Thymus (tissue), 11 donors: ENCODE measurements around the gene TCF12. TPM values are rescaled to one million over a fixed set of nuclear protein-coding genes. Genes with fewer than 3 reads are reported as not detected.

ENCODE experiments used
- DNase-seq, 9 donors: peaks; one replicate each; pipeline ENCODE4 v3.0.0-alpha.2; 2013; ENCODE audit warnings: low spot score in 9 of 9, low read depth in 6 of 9, missing footprints in 1 of 9
- H3K27ac ChIP-seq, 2 donors: one replicate each; pipeline ENCODE4 v1.5.1; 2013; ENCODE audit warnings: control low read depth in 1 of 2, low read depth in 1 of 2, low read length in 1 of 2, mild to moderate bottlenecking in 1 of 2, moderate library complexity in 1 of 2
- H3K27me3 ChIP-seq, 2 donors: one replicate each; pipeline ENCODE4 v1.5.1; 2013; ENCODE audit warnings: low read length in 1 of 2; ENCODE audit not compliant: control insufficient read depth in 2 of 2, insufficient read depth in 1 of 2
- H3K36me3 ChIP-seq, 2 donors: one replicate each; pipeline ENCODE4 v1.5.1; 2013; ENCODE audit warnings: low read length in 1 of 2, mild to moderate bottlenecking in 1 of 2, moderate library complexity in 1 of 2; ENCODE audit not compliant: control insufficient read depth in 2 of 2, insufficient read depth in 2 of 2
- H3K4me1 ChIP-seq, 2 donors: one replicate each; pipeline ENCODE4 v1.5.1; 2013; ENCODE audit warnings: low read length in 2 of 2; ENCODE audit not compliant: control insufficient read depth in 2 of 2, insufficient read depth in 2 of 2
- H3K4me3 ChIP-seq, 2 donors: one replicate each; pipeline ENCODE4 v1.5.1; 2013; ENCODE audit warnings: low read length in 2 of 2, control low read depth in 1 of 2, mild to moderate bottlenecking in 1 of 2
- H3K9me3 ChIP-seq, 2 donors: one replicate each; pipeline ENCODE4 v1.5.1; 2013; ENCODE audit warnings: low read length in 1 of 2, mild to moderate bottlenecking in 1 of 2; ENCODE audit not compliant: control insufficient read depth in 2 of 2, insufficient read depth in 1 of 2
- WGBS: extraction: QIAGEN DNeasy Blood & Tissue Kit; methylation state at CpG from one replicate; pipeline ENCODE4 v1.1.7; 2013; 5-methylcytosine and 5-hydroxymethylcytosine counted together
- polyA plus RNA-seq: library from polyadenylated mRNA; stranded (reverse); fragments of 200-250 nt; gene quantifications from one replicate; pipeline ENCODE4 v1.2.3, GENCODE V29; 2013
- total RNA-seq: library from RNA; stranded (reverse); fragments of 120-200 nt; gene quantifications from one replicate; pipeline ENCODE4 v1.2.4, GENCODE V29; 2013
- donor health status: healthy.

Gene TCF12
- total and polyA plus RNA-seq, 2 donors: 45.2 to 159 TPM

GRCh38 chr15:57339321-57339720, 420.9 kb downstream of the TCF12 start:
- 94% methylated on average over 5 of the region's 5 CpGs for WGBS
- Histone ChIP-seq H3K4me1 (no peaks in the 10 kb centered on the region), H3K27me3 (peaks cover 0 to 2% of the 10 kb centered on the region in 2 donors), H3K9me3 (peaks cover 0 to 4% of the 10 kb centered on the region in 2 donors), H3K4me3 (no peak overlapping the region), H3K36me3 (no peaks in the 10 kb centered on the region), H3K27ac (no peak overlapping the region)
- no peak for DNase-seq

Other genes with a start within 250 kb of the TCF12 start
- gene ZNF280D, start 185.1 kb upstream of the TCF12 start, total RNA-seq: 73.9 TPM
- gene ZNF280D, start 185.1 kb upstream of the TCF12 start, polyA plus RNA-seq: 72.9 TPM